Prostate gland (tissue), 2 donors: ENCODE data around the gene SBF1. TPM values are rescaled to one million over a fixed set of nuclear protein-coding genes. Genes with fewer than 3 reads are reported as not detected.

Experiments
- DNase-seq: peaks from one replicate; pipeline ENCODE4 v3.0.0-alpha.2; 2019; ENCODE audit warnings: low spot score
- H3K27ac ChIP-seq, 2 donors: fragments of 200-600 bp; sonication (generic); 2 replicates each; pipeline ENCODE4 v1.5.1; 2017 to 2019
- H3K27me3 ChIP-seq: fragments of 200-600 bp; sonication (generic); replicated peaks from 2 replicates; pipeline ENCODE4 v1.5.1; 2019; ENCODE audit not compliant: insufficient read depth
- H3K36me3 ChIP-seq, 2 donors: fragments of 200-600 bp; sonication (generic); 1 replicate in 1 of 2; 2 replicates in 1 of 2; pipeline versions ENCODE4 v1.5.1 to v1.8.1; 2017 to 2019
- H3K4me1 ChIP-seq: fragments of 200-600 bp; sonication (generic); replicated peaks from 2 replicates; pipeline ENCODE4 v1.5.1; 2019
- H3K4me3 ChIP-seq, 2 donors: fragments of 200-600 bp; sonication (generic); 2 replicates each; pipeline ENCODE4 v1.5.1; 2017 to 2019
- H3K9me3 ChIP-seq: fragments of 200-600 bp; sonication (generic); 2 replicates; pipeline ENCODE4 v1.5.1; 2017
- POLR2A ChIP-seq: fragments of 450-650 bp; IDR thresholded peaks from one replicate; pipeline ENCODE4 v1.6.1; 2016; ENCODE audit warnings: antibody characterized with exemption, mild to moderate bottlenecking
- POLR2AphosphoS5 ChIP-seq: sonication (generic); formaldehyde crosslinking; IDR thresholded peaks from one replicate; pipeline ENCODE4 v1.6.1; 2017; ENCODE audit warnings: antibody characterized with exemption
- whole genome bisulfite sequencing: methylation state at CpG from one replicate; pipeline ENCODE4 v1.1.5; 2018; 5-methylcytosine and 5-hydroxymethylcytosine counted together
- intact Hi-C: fragments of 100-400 bp; cut with DNase I; formaldehyde crosslinking; loops from one replicate; pipeline ENCODE4 v1.14.2; 2022
- total RNA-seq, 2 donors: library from RNA; depleted of rRNA; stranded (reverse); fragments of >200 nt; gene quantifications; one replicate each; pipeline ENCODE4 v1.1.0, GENCODE V29; 2016
- TF ChIP-seq, protein P1 (sequence below), 4 experiments: fragments of 200-600 bp in 2 of 4; fragments of 450-650 bp in 2 of 4; sonication (generic) in 2 of 4; IDR thresholded peaks; 1 replicate in 3 of 4; 2 replicates in 1 of 4; pipeline ENCODE4 v1.5.1; 2016 to 2019; ENCODE audit warnings: antibody characterized with exemption in 4 of 4, mild to moderate bottlenecking in 2 of 4, moderate library complexity in 2 of 4

SBF1 gene
- total RNA-seq, 2 donors from 2014 or later, result 44.9 to 144 TPM

DNA sequence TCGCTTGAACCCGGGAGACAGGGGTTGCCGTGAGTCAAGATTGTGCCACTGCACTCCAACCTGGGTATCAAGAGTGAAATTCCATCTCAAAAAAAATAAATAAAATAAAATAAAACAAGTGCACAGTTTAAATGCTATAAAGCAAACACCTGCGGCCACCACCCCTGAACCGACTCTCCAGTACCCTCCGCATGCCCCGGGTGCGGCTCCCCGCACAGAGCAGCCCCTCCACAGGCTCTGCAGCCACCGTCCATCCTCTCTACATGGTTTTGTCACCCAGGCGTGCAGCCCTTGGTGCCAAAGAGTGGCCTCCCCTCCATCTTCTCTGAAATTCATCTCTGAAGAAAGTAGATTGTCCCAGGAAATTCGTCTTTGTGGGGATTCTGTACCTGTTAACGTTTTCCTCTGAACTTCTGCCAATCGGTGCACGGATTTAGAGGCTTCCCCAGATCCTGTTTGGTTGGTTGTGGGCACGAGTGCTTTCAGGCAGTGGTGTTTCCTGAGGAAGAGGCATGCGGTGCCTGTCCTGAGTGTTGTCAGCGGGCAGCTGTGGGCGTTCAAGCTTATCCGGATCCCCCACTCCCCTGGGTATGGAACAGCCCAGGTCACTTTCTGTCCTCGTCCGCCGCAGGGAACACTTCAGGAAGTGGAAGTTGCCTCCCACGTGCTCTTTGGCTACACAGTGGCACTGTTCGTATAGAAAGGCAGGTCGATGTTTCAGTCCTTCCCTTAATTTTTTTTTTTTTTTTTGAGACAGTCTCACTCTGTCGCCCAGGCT, 15.9 kb upstream of the SBF1 start:
- Histone ChIP-seq H3K27ac (no peak overlapping the region), H3K4me3 (no peak overlapping the region), H3K36me3 (no peaks in the 10 kb centered on the region), H3K9me3 (no peaks in the 10 kb centered on the region), H3K27me3 (no peaks in the 10 kb centered on the region), H3K4me1 (no peaks in the 10 kb centered on the region)
- TF ChIP-seq POLR2A, result no peak
- TF ChIP-seq, protein P1, sequence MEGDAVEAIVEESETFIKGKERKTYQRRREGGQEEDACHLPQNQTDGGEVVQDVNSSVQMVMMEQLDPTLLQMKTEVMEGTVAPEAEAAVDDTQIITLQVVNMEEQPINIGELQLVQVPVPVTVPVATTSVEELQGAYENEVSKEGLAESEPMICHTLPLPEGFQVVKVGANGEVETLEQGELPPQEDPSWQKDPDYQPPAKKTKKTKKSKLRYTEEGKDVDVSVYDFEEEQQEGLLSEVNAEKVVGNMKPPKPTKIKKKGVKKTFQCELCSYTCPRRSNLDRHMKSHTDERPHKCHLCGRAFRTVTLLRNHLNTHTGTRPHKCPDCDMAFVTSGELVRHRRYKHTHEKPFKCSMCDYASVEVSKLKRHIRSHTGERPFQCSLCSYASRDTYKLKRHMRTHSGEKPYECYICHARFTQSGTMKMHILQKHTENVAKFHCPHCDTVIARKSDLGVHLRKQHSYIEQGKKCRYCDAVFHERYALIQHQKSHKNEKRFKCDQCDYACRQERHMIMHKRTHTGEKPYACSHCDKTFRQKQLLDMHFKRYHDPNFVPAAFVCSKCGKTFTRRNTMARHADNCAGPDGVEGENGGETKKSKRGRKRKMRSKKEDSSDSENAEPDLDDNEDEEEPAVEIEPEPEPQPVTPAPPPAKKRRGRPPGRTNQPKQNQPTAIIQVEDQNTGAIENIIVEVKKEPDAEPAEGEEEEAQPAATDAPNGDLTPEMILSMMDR (IDR thresholded peaks at IDR 0.05), result no peak
- no peak for TF ChIP-seq POLR2AphosphoS5
- 54% methylated on average over 27 of the region's 27 CpGs for WGBS
- no peak for DNase-seq
- intact Hi-C loops, result no loop called here

DNA sequence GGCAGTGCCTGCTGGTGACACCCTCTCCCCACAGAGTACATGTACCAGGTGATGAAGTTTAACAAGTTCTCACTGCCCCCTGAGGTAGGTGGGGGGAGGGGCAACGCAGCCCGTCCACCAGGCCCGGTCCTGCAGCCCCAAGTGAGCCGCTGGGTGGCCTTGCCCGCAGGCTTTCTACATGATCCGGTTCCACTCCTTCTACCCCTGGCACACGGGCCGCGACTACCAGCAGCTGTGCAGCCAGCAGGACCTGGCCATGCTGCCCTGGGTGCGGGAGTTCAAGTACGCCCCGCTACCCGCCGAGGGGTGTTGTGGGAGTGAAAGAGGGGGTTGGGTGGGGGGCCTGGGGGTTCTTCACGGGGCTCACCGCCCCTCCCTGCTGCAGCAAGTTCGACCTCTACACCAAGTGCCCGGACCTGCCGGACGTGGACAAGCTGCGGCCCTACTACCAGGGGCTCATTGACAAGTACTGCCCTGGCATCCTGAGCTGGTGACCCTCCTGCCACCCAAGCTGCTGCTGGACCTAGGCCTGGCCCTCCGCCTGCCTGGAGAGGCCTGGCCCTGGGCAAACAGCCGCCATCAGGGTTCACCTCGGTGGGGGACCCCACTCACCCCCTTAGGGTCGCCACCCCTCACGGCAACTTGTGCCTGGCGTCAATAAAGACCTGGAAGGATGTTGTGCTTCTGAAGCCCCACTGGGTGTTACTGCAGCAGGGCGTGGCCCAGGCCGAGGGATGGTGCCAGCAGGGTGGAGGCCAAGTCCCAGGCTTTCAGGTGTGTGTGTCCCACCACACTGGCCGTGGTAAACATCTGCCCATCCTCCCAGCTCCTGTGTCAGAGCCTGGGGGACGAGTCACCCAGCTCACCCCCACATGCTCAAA, 14.8 kb upstream of the SBF1 start:
- no peaks in the 10 kb centered on the region for H3K27me3 ChIP-seq
- WGBS, result 83% methylated on average over 30 of the region's 31 CpGs
- DNase-seq, result no peak
- no peaks in the 10 kb centered on the region for H3K9me3 ChIP-seq
- no peak overlapping the region for H3K4me3 ChIP-seq
- no peak for TF ChIP-seq POLR2AphosphoS5
- intact Hi-C loops, result no loop called here
- H3K27ac ChIP-seq, result no peak overlapping the region
- no peaks in the 10 kb centered on the region for H3K4me1 ChIP-seq
- no peaks in the 10 kb centered on the region for H3K36me3 ChIP-seq

DNA sequence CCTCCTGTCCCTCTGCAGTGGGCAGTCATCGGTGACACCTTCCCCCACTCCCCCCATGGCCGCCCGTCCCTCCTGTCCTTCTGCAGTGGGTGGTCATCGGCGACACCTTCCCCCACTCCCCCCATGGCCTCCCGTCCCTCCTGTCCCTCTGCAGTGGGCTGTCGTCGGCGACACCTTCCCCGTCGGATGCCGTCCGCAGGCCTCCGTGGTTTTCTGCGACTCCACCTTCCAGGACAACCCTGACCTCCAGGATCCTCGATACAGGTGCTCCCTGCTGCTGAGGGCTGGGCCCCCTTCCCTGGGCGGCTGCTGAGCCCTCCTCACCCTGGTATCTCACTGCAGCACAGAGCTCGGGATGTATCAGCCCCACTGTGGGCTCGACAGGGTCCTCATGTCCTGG, 14.1 kb upstream of the SBF1 start:
- Histone ChIP-seq H3K4me1 (no peaks in the 10 kb centered on the region), H3K9me3 (no peaks in the 10 kb centered on the region), H3K4me3 (no peak overlapping the region), H3K27ac (no peak overlapping the region), H3K36me3 (no peaks in the 10 kb centered on the region), H3K27me3 (no peaks in the 10 kb centered on the region)
- no peak for TF ChIP-seq POLR2A
- no peak for TF ChIP-seq POLR2AphosphoS5
- TF ChIP-seq, protein P1 (IDR thresholded peaks at IDR 0.05), result no peak
- DNase-seq, result no peak
- intact Hi-C loops, result no loop called here
- WGBS, result 72% methylated on average over 19 of the region's 19 CpGs

DNA sequence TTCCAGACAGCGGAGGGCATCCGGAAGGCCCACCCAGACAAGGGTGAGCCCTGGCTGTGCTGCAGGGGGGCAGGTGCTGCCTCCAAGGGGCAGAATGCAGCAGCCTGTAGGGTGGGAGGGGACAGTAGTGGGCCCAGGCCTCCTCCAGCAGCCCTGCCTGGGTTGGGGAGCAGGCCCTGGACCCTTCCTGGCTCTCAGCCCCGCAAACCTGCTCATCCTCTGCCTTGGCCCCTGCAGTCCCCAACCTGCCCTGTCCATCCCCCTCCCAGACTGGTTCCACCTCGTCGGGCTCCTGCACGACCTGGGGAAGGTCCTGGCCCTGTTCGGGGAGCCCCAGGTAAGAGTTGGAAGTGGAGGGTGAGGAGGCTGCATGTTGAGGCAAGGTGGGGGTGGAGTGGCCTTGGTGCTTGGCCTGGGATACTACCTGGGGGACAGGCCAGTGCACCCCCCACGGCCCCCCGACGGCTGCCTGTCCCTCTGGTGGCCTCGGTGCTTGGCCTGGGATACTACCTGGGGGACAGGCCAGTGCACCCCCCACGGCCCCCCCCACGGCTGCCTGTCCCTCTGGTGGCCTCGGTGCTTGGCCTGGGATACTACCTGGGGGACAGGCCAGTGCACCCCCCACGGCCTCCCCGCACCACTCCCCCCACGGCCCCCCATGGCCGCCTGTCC, 13.3 kb upstream of the SBF1 start:
- no peak overlapping the region for H3K27ac ChIP-seq
- H3K27me3 ChIP-seq, result no peaks in the 10 kb centered on the region
- 71% methylated on average over 17 of the region's 18 CpGs for WGBS
- no peaks in the 10 kb centered on the region for H3K9me3 ChIP-seq
- H3K4me3 ChIP-seq, result no peak overlapping the region
- intact Hi-C loops, result no loop called here
- TF ChIP-seq, protein P1 (IDR thresholded peaks at IDR 0.05), result no peak
- TF ChIP-seq POLR2A (no peak), POLR2AphosphoS5 (no peak)
- H3K36me3 ChIP-seq, result no peaks in the 10 kb centered on the region
- H3K4me1 ChIP-seq, result no peaks in the 10 kb centered on the region
- no peak for DNase-seq
